ENCODE data around the gene ST8SIA1. TPM values are rescaled to one million over a fixed set of nuclear protein-coding genes. Genes with fewer than 3 reads are reported as not detected.
"Not testable (repeated sequence)": the region's sequence is repeated elsewhere in the genome, so short reads cannot be mapped to it uniquely, and the experiment has no call there.

ST8SIA1 gene
- total and polyA plus RNA-seq, 2 of the 4 experiments (the other 2 are of a cell fraction): not detected

- H2BK120ac ChIP-seq (ENCODE audit: low read depth, low read length); H3K27ac ChIP-seq (ENCODE audit: insufficient read depth, low read length); H3K9me3 ChIP-seq (ENCODE audit: control insufficient read depth, insufficient read depth, low read length); H3K56ac ChIP-seq (ENCODE audit: extremely low read depth, insufficient read depth, low read length); H3K14ac ChIP-seq (replicated peaks; ENCODE audit: low read depth, low read length); H2AFZ ChIP-seq (replicated peaks; ENCODE audit: low read length, poor library complexity); ATAC-seq (ENCODE audit: low read depth); H4K91ac ChIP-seq (ENCODE audit: insufficient read depth, low read depth, low read length); POLR2A ChIA-PET (ENCODE audit: unreplicated experiment); dilution Hi-C loops (cut with HindIII; ENCODE audit: low sequenced_read_pairs, unreplicated experiment); H3K4me3 ChIP-seq (ENCODE audit: insufficient read depth, low read depth, low read length); H3K23ac ChIP-seq (ENCODE audit: low read depth, low read length); H3K18ac ChIP-seq (ENCODE audit: low read depth, low read length); in situ Hi-C loops (cut with MboI; ENCODE audit: low sequenced_read_pairs); H3K4me1 ChIP-seq (ENCODE audit: control insufficient read depth, insufficient read depth, low read length); H2AK5ac ChIP-seq (ENCODE audit: low read depth, low read length); H3K27me3 ChIP-seq (ENCODE audit: control insufficient read depth, insufficient read depth, low read length); H3K9me1 ChIP-seq (ENCODE audit: insufficient read depth, low read length); intact Hi-C loops (cut with micrococcal nuclease); H2AK9ac ChIP-seq (replicated peaks; ENCODE audit: low read depth, low read length, poor library complexity); H3K4me2 ChIP-seq (ENCODE audit: low read depth, low read length); H3K9ac ChIP-seq (ENCODE audit: low read depth, low read length); H2BK15ac ChIP-seq (ENCODE audit: low read depth, low read length); H4K8ac ChIP-seq (ENCODE audit: low read depth in 2 of 2, low read length in 2 of 2); H2BK20ac ChIP-seq (ENCODE audit: low read depth, low read length); H4K20me1 ChIP-seq (ENCODE audit: insufficient read depth, low read length); BruUV-seq (replicated peaks); H3K36me3 ChIP-seq (ENCODE audit: control insufficient read depth, insufficient read depth, low read length); H3K79me1 ChIP-seq (ENCODE audit: low read depth in 1 of 2, low read length in 2 of 2); H4K5ac ChIP-seq (ENCODE audit: low read depth, low read length); H3K4ac ChIP-seq (ENCODE audit: low read depth, low read length); CTCF ChIA-PET; DNase-seq; H2BK5ac ChIP-seq (ENCODE audit: low read depth, low read length, poor library complexity, severe bottlenecking): not testable (repeated sequence)
- 20% methylated on average over 2 of the region's 4 CpGs; no CpG with 5 or more reads in 1 of the 2 experiments for WGBS, 2 experiments (ENCODE audit: extremely low coverage in 2 of 2, insufficient read length in 1 of 2)
Observed at GRCh38 chr12:22149286-22149685, 185.2 kb downstream of the ST8SIA1 start.

- DNase-seq; H2AK5ac ChIP-seq (ENCODE audit: low read depth, low read length); H3K9me3 ChIP-seq (ENCODE audit: control insufficient read depth, insufficient read depth, low read length); H3K4me3 ChIP-seq (ENCODE audit: insufficient read depth, low read depth, low read length); H2AK9ac ChIP-seq (replicated peaks; ENCODE audit: low read depth, low read length, poor library complexity); H4K20me1 ChIP-seq (ENCODE audit: insufficient read depth, low read length); H3K9me1 ChIP-seq (ENCODE audit: insufficient read depth, low read length); H4K8ac ChIP-seq (ENCODE audit: low read depth in 2 of 2, low read length in 2 of 2); intact Hi-C loops (cut with micrococcal nuclease); H3K56ac ChIP-seq (ENCODE audit: extremely low read depth, insufficient read depth, low read length); H3K27ac ChIP-seq (ENCODE audit: insufficient read depth, low read length); BruUV-seq (replicated peaks); H3K23ac ChIP-seq (ENCODE audit: low read depth, low read length); POLR2A ChIA-PET (ENCODE audit: unreplicated experiment); H3K79me1 ChIP-seq (ENCODE audit: low read depth in 1 of 2, low read length in 2 of 2); H4K91ac ChIP-seq (ENCODE audit: insufficient read depth, low read depth, low read length); H3K36me3 ChIP-seq (ENCODE audit: control insufficient read depth, insufficient read depth, low read length); CTCF ChIA-PET; in situ Hi-C loops (cut with MboI; ENCODE audit: low sequenced_read_pairs); H4K5ac ChIP-seq (ENCODE audit: low read depth, low read length); ATAC-seq (ENCODE audit: low read depth); H2BK15ac ChIP-seq (ENCODE audit: low read depth, low read length); H2BK5ac ChIP-seq (ENCODE audit: low read depth, low read length, poor library complexity, severe bottlenecking); H3K9ac ChIP-seq (ENCODE audit: low read depth, low read length); H3K18ac ChIP-seq (ENCODE audit: low read depth, low read length); H2AFZ ChIP-seq (replicated peaks; ENCODE audit: low read length, poor library complexity); H2BK20ac ChIP-seq (ENCODE audit: low read depth, low read length); H3K27me3 ChIP-seq (ENCODE audit: control insufficient read depth, insufficient read depth, low read length); H3K14ac ChIP-seq (replicated peaks; ENCODE audit: low read depth, low read length); H3K4me2 ChIP-seq (ENCODE audit: low read depth, low read length); H3K4me1 ChIP-seq (ENCODE audit: control insufficient read depth, insufficient read depth, low read length); dilution Hi-C loops (cut with HindIII; ENCODE audit: low sequenced_read_pairs, unreplicated experiment); H3K4ac ChIP-seq (ENCODE audit: low read depth, low read length); H2BK120ac ChIP-seq (ENCODE audit: low read depth, low read length): not testable (repeated sequence)
- WGBS, 2 experiments (ENCODE audit: extremely low coverage in 2 of 2, insufficient read length in 1 of 2): no CpG with 5 or more reads among the region's 4 CpGs
Observed at GRCh38 chr12:22146686-22147085, 187.8 kb downstream of the ST8SIA1 start.
